Neuronal stem cell (in vitro differentiated cells): ENCODE data around the gene HPCAL1.

Source experiments
- DNase-seq: peaks from one replicate; pipeline ENCODE4 v3.0.0-alpha.2; 2013; ENCODE audit warnings: low spot score
- H2AFZ ChIP-seq: one replicate; pipeline ENCODE4 v1.6.1; 2013; ENCODE audit warnings: mild to moderate bottlenecking, low read length, inconsistent platforms
- H2AK5ac ChIP-seq: 2 replicates; pipeline ENCODE4 v1.6.1; 2013; ENCODE audit warnings: low read depth, mild to moderate bottlenecking, inconsistent platforms, low read length, moderate library complexity, mixed read lengths
- H2BK120ac ChIP-seq: 2 replicates; pipeline ENCODE4 v1.6.1; 2013; ENCODE audit warnings: low read depth, mild to moderate bottlenecking, inconsistent platforms, low read length, moderate library complexity, mixed read lengths
- H2BK12ac ChIP-seq: one replicate; pipeline ENCODE4 v1.6.1; 2013; ENCODE audit warnings: low read length, inconsistent platforms
- H2BK15ac ChIP-seq: 2 replicates; pipeline ENCODE4 v1.6.1; 2013; ENCODE audit warnings: mild to moderate bottlenecking, low read length, inconsistent platforms, mixed read lengths
- H2BK5ac ChIP-seq: one replicate; pipeline ENCODE4 v1.6.1; 2013; ENCODE audit warnings: inconsistent platforms, mild to moderate bottlenecking, low read length, moderate library complexity
- H3K14ac ChIP-seq: one replicate; pipeline ENCODE4 v1.6.1; 2013; ENCODE audit warnings: low read length, inconsistent platforms
- H3K18ac ChIP-seq: 2 replicates; pipeline ENCODE4 v1.6.1; 2013; ENCODE audit warnings: low read length, inconsistent platforms
- H3K23ac ChIP-seq: 2 replicates; pipeline ENCODE4 v1.6.1; 2013; ENCODE audit warnings: low read depth, mild to moderate bottlenecking, mixed read lengths, low read length, inconsistent platforms; ENCODE audit not compliant: poor library complexity
- H3K27ac ChIP-seq: replicated peaks from 3 replicates; pipeline ENCODE4 v1.5.1; 2013; ENCODE audit warnings: low read length, inconsistent platforms
- H3K27me3 ChIP-seq, 3 experiments: 2 replicates each; pipeline ENCODE4 v1.6.1; 2013; ENCODE audit warnings: low read length in 3 of 3, mild to moderate bottlenecking in 2 of 3, inconsistent platforms in 1 of 3, low read depth in 1 of 3, mixed read lengths in 1 of 3, moderate library complexity in 1 of 3; ENCODE audit not compliant: control insufficient read depth in 3 of 3, insufficient read depth in 3 of 3
- H3K36me3 ChIP-seq, 2 donors: replicated peaks in 1 of 2; 2 replicates each; pipeline ENCODE4 v1.6.1; 2013; ENCODE audit warnings: low read length in 2 of 2; ENCODE audit not compliant: control insufficient read depth in 2 of 2, insufficient read depth in 2 of 2
- H3K4ac ChIP-seq: 2 replicates; pipeline ENCODE4 v1.6.1; 2013; ENCODE audit warnings: inconsistent platforms, mild to moderate bottlenecking, low read length, moderate library complexity
- H3K4me1 ChIP-seq, 2 donors: 1 replicate in 1 of 2; 2 replicates in 1 of 2; pipeline ENCODE4 v1.6.1; 2013; ENCODE audit warnings: low read length in 2 of 2, low read depth in 1 of 2; ENCODE audit not compliant: control insufficient read depth in 2 of 2, insufficient read depth in 1 of 2
- H3K4me2 ChIP-seq: one replicate; pipeline ENCODE4 v1.6.1; 2013; ENCODE audit warnings: mild to moderate bottlenecking, low read length, inconsistent platforms; ENCODE audit not compliant: insufficient read depth, poor library complexity, severe bottlenecking
- H3K4me3 ChIP-seq, 2 donors: 2 replicates each; pipeline ENCODE4 v1.5.1; 2013; ENCODE audit warnings: low read length in 2 of 2, mild to moderate bottlenecking in 2 of 2, inconsistent platforms in 1 of 2, moderate library complexity in 1 of 2
- H3K79me1 ChIP-seq: one replicate; pipeline ENCODE4 v1.6.1; 2013; ENCODE audit warnings: low read depth, mild to moderate bottlenecking, inconsistent platforms, low read length, moderate library complexity
- H3K9ac ChIP-seq: one replicate; pipeline ENCODE4 v1.6.1; 2013; ENCODE audit warnings: mild to moderate bottlenecking, low read depth, low read length, inconsistent platforms; ENCODE audit not compliant: poor library complexity
- H3K9me3 ChIP-seq, 2 donors: replicated peaks in 1 of 2; 2 replicates each; pipeline versions ENCODE3 to v1.6.1; 2013; ENCODE audit warnings: low read length in 2 of 2, mild to moderate bottlenecking in 2 of 2, inconsistent platforms in 1 of 2, low read depth in 1 of 2, mixed read lengths in 1 of 2, moderate library complexity in 1 of 2; ENCODE audit not compliant: control insufficient read depth in 2 of 2, insufficient read depth in 1 of 2
- H4K8ac ChIP-seq: one replicate; pipeline ENCODE4 v1.6.1; 2013; ENCODE audit warnings: low read depth, mild to moderate bottlenecking, inconsistent platforms, low read length, moderate library complexity
- H4K91ac ChIP-seq: one replicate; pipeline ENCODE4 v1.6.1; 2013; ENCODE audit warnings: low read length, low read depth, mild to moderate bottlenecking, inconsistent platforms; ENCODE audit not compliant: poor library complexity
- WGBS, 2 donors: extraction: QIAGEN DNeasy Blood & Tissue Kit; methylation state at CpG; one replicate each; pipeline ENCODE4 v1.1.7; 2013; ENCODE audit warnings: missing lambda C conversion rate in 2 of 2, mixed read lengths in 1 of 2; ENCODE audit not compliant: insufficient read length in 2 of 2, insufficient replicate concordance in 1 of 2; ENCODE audit errors: extremely low coverage in 2 of 2; 5-methylcytosine and 5-hydroxymethylcytosine counted together

Gene HPCAL1

DNA sequence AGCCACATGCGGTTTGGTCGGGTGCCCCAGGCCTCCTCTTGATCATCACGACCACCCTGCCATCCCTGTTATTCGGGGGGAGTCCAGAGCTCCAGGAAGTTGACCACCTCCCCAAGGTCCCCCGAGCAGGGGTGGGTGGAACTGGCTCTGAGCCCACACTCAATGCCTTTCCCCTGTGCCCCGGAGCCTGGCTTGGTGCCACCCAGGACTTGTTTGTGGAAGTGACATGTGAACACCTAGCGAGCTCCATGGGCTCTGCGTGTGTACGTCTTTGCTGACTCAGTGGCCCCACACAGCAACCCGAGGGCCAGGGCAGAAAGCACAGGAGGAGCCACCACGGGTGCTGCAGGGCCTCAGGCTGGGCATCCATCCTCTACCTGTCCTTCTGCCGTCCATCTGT, 112.9 kb downstream of the HPCAL1 start:
- Histone ChIP-seq H2AK5ac (no peak overlapping the region), H3K23ac (no peak overlapping the region), H3K4me2 (no peak overlapping the region), H3K4me1 (no peaks in the 10 kb centered on the region), H2AFZ (no peak overlapping the region), H3K27me3 (no peaks in the 10 kb centered on the region), H3K4me3 (peak overlapping the region in 1 of 2 donors; percentile 22), H3K9ac (no peak overlapping the region), H3K18ac (no peak overlapping the region), H3K9me3 (peaks cover 5 to 6% of the 10 kb centered on the region in 2 donors), H3K14ac (no peak overlapping the region), H4K91ac (no peak overlapping the region), H3K27ac (no peak overlapping the region), H2BK120ac (no peak overlapping the region), H2BK12ac (no peak overlapping the region), H3K4ac (no peak overlapping the region), H3K36me3 (no peaks in the 10 kb centered on the region), H4K8ac (no peak overlapping the region), H2BK15ac (peak overlapping the region; percentile 41), H3K79me1 (no peaks in the 10 kb centered on the region), H2BK5ac (peak overlapping the region; percentile 45)
- WGBS, 2 donors, result no CpG with 5 or more reads among the region's 12 CpGs
- DNase-seq, result no peak

DNA sequence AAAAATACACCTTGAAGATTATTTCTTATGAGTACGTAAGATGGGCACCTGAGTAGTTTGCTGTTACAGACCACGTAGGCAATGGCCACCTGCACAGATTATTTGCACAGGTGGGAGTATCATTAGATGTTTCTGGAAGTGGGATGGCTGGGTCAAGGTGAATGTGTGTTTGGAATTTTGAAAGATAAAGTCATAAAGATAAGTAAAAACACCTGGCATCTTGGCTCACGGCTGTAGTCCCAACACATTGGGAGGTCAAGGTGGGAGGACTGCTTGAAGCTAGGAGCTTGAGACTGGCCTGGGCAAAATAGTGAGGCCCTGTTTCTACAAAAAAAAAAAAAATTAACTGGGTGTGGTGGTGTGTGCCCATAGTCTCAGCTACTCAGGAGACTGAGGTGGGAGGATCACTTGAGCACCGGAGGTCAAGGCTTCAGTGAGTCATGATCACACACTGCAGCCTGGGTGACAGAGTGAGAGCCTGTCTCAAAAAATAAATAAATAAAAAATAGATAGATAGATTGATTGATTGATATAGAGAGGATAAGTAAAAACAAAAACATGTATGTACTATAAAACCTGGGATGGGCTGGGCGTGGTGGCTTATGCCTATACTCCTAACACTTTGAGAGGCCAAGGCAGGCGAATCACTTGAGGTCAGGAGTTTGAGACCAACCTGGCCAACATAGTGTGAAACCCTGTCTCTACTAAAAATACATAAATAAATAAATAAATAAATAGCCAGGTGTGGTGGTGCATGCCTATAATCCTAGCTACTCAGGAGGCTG, 115.0 kb downstream of the HPCAL1 start:
- Histone ChIP-seq H2BK120ac (no peak overlapping the region), H2BK5ac (no peak overlapping the region), H4K91ac (no peak overlapping the region), H3K4ac (no peak overlapping the region), H2AK5ac (no peak overlapping the region), H3K18ac (no peak overlapping the region), H4K8ac (no peak overlapping the region), H2BK15ac (no peak overlapping the region), H3K9ac (no peak overlapping the region), H3K36me3 (no peaks in the 10 kb centered on the region), H3K79me1 (no peaks in the 10 kb centered on the region), H2BK12ac (no peak overlapping the region), H3K14ac (no peak overlapping the region), H3K23ac (no peak overlapping the region), H3K27me3 (no peaks in the 10 kb centered on the region), H2AFZ (no peak overlapping the region), H3K4me3 (no peak overlapping the region), H3K4me2 (no peak overlapping the region), H3K9me3 (no peaks in the 10 kb centered on the region), H3K4me1 (no peaks in the 10 kb centered on the region), H3K27ac (no peak overlapping the region)
- DNase-seq, result no peak
- no CpG with 5 or more reads among the region's 6 CpGs for WGBS, 2 donors

DNA sequence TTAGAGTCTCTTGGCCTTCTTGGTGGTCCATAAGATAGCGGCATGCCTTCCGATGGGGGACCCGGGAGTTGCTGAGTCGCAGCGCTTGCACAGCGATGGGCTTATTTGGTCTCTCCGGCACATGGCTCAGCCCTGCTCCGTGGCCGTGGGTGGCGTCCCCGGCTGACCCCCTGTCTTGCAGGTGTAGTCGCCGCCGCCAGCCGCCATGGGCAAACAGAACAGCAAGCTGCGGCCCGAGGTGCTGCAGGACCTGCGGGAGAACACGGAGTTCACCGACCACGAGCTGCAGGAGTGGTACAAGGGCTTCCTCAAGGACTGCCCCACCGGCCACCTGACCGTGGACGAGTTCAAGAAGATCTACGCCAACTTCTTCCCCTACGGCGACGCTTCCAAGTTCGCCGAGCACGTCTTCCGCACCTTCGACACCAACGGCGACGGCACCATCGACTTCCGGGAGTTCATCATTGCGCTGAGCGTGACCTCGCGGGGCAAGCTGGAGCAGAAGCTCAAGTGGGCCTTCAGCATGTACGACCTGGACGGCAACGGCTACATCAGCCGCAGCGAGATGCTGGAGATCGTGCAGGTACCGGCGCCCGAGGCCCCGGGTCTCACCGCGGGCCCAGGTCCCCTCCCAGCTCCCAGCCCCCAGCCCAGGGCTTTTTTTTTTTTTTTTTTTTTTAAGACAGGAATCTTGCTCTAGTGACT, 117.0 kb downstream of the HPCAL1 start:
- Histone ChIP-seq H3K36me3 (no peaks in the 10 kb centered on the region), H3K9ac (no peak overlapping the region), H2BK15ac (peak overlapping the region; percentile 55), H3K27ac (no peak overlapping the region), H2BK12ac (no peak overlapping the region), H3K9me3 (no peaks in the 10 kb centered on the region), H3K4me3 (no peak overlapping the region), H2AK5ac (peak overlapping the region; percentile 68), H4K91ac (peak overlapping the region; percentile 79), H3K23ac (no peak overlapping the region), H3K14ac (peak overlapping the region; percentile 95), H3K27me3 (no peaks in the 10 kb centered on the region), H2BK5ac (no peak overlapping the region), H3K4me2 (no peak overlapping the region), H2BK120ac (no peak overlapping the region), H4K8ac (no peak overlapping the region), H2AFZ (no peak overlapping the region), H3K4me1 (no peaks in the 10 kb centered on the region), H3K79me1 (no peaks in the 10 kb centered on the region), H3K4ac (peak overlapping the region; percentile 72), H3K18ac (peak overlapping the region; percentile 71)
- WGBS, 2 donors, result no CpG with 5 or more reads among the region's 54 CpGs
- DNase-seq, result no peak

DNA sequence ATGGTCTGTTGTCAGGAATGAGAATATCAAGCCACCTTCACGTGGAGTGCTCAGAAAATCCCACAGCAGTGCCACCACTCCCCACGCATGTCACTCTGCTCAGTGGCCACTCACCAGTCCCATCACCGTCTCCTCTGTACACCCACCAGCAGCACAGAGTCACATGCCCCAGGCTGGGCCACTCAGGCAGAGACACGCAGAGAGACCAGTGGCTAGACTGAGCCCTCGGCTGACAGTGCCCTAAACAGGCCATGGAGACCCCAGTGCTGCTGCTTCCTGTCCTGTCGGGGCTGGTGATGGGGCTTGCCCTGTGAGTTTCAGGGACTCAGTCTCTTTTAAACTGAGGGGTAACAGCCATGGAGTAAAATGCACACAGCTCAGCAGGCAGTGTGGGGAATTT, 119.5 kb downstream of the HPCAL1 start:
- Histone ChIP-seq H3K18ac (peak overlapping the region; percentile 83), H3K27ac (no peak overlapping the region), H3K36me3 (no peaks in the 10 kb centered on the region), H2BK5ac (no peak overlapping the region), H3K14ac (no peak overlapping the region), H3K23ac (no peak overlapping the region), H2BK15ac (no peak overlapping the region), H2AK5ac (peak overlapping the region; percentile 35), H3K9me3 (no peaks in the 10 kb centered on the region), H4K8ac (no peak overlapping the region), H3K4me1 (peaks cover 14 to 17% of the 10 kb centered on the region in 2 donors), H3K9ac (peak overlapping the region; percentile 74), H4K91ac (no peak overlapping the region), H3K27me3 (no peaks in the 10 kb centered on the region), H2BK120ac (no peak overlapping the region), H3K4me2 (peak overlapping the region; percentile 14), H2AFZ (no peak overlapping the region), H3K4ac (no peak overlapping the region), H3K4me3 (no peak overlapping the region), H2BK12ac (no peak overlapping the region), H3K79me1 (peaks cover 2% of the 10 kb centered on the region)
- WGBS, 2 donors, result no CpG with 5 or more reads among the region's 6 CpGs
- DNase-seq, result no peak
